UCSD-AML1 (cell line): Measurements from ENCODE around the gene STPG2.

ENCODE experiments used
- DNase-seq: peaks from one replicate; lab custom pipeline; 2025; ENCODE audit not compliant: unreplicated experiment; lab: John Stamatoyannopoulos, UW

Gene STPG2

DNA sequence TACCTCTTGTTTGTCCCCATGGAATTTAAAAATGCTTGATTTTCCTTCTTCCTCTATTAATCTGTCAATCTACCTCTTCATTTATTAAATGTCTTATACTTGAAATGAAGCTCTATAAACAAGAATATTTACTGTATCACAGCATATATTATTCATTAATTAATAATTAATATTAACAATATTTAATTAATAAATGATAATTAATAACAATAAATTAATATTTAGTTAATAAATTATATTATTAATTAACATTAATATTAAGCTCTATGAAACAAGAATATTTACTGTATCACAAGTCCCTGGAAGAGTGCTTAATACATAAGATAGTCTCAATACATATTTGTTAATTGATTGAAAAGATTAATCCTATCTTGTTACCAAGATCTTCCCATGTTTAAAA lies 306.6 kb downstream of the STPG2 start:
- no peak for DNase-seq

DNA sequence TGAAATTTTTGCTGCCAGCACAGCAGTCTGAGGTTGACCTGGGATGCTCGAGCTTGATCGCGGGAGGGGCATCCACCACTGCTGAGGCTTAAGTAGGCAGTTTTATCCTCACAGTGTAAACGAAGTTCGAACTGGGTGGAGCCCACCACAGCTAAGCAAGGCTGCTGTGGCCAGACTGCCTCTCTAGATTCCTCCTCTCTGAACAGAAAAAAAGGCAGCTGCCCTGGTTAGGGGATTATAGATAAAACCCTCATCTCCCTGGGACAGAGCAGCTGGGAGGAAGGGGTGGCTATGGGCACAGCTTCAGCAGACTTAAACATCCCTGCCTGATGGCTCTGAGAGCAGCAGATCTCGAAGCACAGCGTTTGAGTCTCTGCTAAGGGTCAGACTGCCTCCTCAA lies 314.6 kb downstream of the STPG2 start:
- DNase-seq = no peak

DNA sequence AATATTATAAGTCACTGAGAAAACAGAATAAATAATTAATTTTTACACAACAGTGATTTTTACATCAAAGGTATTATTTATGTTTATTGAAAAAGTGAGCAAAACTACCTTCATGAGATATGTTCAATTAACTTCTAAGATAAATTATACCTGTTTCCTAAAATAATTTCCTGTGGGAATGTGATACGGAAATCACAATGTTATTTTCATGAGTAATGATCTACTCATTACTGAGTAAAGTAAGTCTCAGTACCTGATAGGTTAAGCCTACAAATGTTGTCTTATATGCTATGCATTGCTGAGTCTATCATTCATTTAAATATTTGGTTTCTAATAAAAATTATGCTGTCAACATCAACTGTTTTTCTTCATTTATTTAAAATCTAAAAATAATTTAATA lies 324.0 kb downstream of the STPG2 start:
- no peak for DNase-seq

DNA sequence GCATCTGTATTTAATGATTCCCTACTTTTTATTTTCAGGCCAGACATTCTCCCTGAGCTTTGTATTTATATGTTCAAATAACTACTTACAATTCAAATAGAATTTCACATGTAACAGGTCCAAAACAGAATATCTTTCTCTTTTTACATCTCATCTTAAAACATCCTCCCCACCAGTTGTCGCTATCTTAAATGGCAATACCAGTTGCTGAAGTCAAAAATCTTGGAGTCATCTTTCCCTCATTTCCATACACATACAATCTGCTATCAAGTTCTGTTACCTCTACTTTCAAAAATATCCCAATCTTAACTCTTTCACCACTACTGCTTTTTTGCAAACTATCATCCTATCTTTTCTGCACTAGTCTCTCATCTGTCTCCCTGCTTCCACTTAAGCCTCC lies 330.5 kb downstream of the STPG2 start:
- DNase-seq = no peak

DNA sequence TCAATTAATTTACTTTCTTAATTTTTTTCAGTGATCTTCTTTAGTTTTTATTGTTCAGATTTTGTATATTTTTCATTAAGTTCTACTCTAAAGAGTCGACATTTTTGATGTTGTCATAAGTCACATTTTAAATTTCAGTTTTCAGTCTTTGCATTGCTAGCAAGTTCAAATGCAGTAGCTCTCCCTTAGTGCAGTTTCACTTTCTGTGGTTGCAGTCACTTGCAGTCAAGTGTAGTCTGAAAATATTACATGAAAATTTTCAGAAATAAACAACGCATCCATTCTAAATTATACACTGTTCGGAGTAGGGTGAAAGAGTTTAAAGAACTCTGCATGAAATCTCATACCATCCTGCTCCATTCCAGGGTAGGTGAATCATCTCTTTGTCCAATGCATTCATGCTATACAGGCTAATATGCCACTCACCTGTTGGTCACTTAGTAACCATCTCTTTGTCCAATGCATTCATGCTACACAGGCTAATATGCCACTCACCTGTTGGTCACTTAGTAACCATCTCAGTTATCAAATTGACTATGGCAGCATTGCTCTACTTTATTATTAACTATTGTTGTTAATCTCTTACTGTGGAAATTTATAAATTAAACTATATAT lies 356.9 kb downstream of the STPG2 start:
- no peak for DNase-seq

DNA sequence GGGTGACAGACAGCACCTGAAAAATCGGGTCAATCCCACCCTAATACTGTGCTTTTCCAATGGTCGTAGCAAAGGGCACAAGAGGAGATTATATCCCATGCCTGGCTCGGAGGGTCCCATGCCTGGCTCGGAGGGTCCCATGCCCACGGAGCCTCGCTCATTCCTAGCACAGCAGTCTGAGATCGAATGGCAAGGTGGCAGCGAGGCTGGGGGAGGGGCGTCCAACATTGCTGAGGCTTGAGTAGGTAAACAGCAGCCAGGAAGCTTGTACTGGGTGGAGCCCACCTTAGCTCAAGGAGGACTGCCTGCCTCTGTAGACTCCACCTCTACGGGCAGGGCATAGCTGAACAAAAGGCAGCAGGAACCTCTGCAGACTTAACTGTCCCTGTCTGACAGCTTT lies 365.1 kb downstream of the STPG2 start:
- no peak for DNase-seq

DNA sequence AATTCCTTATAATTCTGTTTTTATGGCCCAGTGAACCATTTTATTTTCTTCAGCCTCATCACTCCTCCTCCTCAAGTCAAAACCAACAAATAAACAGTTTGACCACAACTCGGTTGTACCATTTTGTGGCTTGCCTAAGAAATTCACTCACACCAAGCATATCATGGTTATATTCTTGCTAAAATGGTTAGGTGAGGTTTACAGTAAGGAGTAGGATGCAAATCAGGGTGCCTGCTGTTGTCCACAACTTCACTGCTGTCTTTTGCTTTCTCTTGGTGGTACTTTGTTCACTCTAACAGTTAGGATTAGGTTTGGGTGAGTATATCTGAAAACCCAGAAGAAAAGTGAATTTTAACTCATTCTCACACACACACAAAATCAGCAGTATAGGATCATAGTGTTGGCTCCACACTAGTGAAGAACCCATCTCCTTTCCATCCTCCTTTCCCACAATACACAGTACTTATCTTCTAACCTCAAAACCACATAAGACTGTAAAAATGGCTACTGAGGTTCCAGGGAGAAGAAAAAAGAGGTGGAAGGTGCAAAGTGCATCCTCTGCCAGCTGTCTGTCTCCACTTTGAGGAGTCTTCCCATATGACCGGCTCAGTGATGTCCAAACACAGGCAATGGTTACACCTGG lies 368.8 kb downstream of the STPG2 start:
- DNase-seq = no peak

DNA sequence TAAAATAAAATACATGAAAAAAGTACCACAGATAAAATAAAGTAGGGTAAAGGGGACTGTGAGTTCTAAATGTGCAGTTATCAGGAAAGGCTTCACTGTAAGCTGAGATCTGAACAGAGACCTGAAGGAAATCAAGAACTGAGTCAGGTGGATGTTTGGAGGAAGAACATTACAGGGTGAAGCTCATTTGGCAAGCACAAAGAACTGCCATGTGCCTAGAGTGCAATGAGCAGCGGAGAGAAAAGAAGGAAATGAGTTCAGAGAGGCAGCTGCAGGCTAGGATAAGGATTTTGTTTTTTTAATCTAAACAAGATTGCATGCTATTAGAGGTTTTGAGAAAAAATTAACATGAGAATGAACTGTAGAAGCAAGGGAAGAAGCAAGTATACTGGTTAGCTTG lies 373.1 kb downstream of the STPG2 start:
- DNase-seq = no peak

DNA sequence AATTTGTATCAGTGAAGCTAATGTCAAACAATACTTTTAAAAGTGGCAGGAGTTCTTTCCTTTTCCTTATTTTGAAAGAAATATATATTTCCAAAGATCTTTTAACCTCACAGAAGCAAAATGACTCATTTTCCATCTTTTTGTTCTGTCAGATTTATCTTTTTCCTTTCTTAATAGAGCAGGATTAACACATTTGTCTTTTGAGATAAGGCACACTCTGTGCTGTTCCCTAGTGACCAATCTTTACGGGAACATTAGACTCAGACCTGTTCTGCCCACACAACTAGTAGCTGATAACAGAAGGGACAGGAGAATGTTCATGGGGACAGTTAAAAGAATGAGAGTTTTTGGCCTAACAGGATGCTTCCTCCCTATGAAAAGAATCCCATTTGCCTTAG lies 381.2 kb downstream of the STPG2 start:
- DNase-seq = no peak

DNA sequence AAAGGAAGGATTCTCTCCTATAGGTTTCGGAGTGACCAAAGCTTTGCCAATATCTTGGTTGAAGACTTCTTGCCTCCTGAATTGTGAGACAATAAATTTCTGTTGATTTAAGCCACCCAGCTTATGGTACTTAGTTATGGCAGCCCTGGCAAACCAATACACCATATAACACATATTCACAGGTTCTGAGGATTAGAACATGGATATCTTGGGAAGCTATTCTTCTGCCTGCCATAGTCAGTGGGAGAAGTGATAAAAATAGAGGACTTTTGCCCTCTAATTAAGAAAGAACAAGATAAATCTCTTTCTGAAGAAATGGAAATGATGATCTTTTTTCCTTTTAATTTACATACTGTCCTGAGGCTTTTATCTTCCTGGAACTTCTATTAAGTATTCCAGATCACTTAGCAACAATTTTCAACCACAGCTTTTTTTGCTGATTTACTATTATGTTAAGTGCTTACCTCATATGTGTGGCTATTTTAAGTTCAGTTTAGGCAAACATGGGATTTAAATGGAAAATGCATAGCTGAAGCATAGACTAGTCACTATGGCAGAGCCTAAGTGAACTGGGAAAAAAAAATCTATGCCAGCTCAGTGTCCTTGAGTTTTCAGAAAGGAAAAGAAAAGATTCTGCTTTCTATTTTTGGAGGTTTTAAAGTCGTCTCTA lies 381.7 kb downstream of the STPG2 start:
- no peak for DNase-seq

DNA sequence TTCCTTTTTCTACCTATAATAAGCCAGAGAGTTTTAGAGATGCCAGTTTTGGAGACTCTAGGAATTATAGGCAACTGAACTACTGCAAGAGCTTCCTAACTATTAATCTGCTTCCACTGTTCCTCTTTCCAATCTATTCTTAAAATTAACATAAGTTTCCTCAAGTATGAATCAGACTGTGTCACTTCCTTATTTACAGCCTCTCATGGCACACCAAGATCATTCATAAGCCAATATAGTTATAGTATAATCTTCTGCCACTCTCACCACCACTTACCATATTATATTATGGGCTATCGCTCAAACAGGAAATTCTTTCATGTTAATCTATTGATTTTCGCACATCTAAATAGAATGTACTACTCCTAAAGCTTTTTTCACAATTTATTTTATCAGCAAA lies 383.5 kb downstream of the STPG2 start:
- no peak for DNase-seq

DNA sequence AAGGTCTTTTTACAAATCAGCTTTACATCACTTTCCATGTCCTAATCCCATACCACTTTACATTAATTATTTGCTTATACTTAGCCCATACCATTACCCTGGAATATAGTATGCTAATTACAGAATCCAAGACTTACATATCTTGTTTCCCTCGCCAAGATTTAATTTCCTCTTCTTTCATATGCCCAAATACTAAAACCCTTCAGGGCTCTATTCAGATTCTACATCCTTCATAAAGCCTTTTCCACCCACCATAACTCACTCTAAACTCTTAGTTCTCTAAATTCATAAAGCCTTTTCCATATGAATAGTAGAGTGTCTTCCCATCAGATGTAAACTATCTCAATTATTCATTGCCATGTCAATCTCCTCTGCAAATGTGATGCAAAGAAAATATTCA lies 390.7 kb downstream of the STPG2 start:
- no peak for DNase-seq

DNA sequence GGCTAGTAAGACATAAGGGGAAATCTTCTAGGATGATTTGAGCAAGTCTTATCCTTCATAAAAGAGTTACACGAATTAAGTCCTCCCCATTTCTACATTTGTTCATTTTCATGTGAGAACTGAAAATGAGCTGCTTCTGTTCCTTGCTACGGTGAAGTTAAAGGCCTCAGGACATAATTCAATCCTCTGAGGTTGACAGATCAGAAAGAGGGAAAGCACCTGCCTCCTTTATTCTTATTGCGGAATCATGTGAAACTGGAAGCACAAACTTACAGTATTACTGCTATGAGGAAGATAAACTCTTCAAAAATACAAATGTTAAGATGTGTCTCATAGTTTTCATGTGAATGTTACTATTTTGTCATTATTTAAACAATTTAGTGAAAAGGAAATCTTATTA lies 395.3 kb downstream of the STPG2 start:
- no peak for DNase-seq

DNA sequence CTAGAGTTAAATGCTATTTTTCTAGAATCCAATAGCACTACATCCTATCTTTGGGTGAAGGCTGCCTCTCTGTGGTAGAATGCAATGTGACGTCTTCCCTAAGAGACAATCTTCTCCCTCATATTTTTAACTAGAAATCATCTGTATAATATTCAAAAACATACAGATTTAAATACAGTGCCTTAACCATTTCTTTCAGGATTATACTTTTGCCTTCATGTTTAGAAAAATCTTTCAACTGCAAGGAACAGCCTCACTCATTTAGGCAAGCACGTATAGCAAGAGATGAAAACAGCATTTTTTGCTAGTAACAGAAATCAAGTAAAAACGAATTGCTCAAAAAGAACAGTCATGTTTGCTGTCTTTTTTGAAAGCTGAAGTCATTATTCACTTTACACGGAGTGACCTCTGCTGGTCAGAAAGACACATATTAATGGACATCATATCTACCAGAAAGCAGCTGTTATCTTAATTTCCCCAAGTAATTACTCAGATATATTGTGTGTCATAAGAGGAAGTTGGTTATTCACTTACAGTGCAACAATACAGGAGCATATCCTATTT lies 422.3 kb downstream of the STPG2 start:
- DNase-seq = no peak

DNA sequence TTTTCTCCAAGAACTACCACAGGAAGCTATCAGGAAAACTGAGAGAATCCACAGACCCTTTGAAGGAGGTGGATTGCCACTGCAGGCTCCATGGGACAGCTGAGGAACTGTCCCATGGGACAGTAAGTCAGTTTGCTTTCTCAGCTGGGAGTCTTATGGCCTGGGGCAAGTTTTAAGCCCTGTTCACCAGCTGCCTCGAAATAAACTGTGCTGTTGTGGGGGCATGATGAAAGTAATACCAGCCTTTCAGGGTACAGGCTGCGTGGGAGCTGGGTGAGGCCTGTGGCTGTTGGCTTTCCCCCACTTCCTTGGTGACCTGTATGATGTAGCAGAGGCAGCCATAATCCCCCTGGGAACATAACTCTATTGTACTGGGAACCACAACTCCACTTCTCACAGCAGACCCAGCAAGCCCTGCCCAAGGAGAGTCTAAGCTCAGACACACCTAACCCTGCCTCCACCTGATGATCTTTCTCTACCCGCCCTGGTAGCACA lies 452.1 kb downstream of the STPG2 start:
- DNase-seq = no peak

DNA sequence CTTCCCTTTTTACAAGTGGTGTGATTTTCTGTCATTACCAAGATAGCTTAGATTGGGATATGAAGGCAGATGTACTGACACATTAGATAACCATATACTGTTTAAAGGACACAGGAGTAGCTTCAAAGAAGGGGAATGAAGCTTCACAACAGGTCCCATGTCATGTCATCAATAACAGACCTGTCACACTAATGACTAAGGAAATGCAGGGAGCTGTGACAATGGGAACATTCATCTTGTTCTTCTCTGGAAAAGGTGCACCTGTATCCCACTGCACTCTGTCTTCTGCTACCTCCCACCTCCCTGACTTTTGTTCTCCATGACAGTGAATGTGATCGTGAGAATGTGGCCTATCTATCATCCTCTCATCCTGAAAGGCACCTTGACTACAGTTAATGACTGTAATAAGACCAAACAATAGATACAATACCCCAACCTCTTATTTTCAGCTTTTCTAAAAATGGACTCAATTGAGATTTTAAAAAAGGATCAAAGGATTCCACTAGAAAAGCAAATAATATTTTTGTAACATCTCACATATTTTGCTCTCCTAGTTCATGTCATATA lies 472.5 kb downstream of the STPG2 start:
- no peak for DNase-seq

DNA sequence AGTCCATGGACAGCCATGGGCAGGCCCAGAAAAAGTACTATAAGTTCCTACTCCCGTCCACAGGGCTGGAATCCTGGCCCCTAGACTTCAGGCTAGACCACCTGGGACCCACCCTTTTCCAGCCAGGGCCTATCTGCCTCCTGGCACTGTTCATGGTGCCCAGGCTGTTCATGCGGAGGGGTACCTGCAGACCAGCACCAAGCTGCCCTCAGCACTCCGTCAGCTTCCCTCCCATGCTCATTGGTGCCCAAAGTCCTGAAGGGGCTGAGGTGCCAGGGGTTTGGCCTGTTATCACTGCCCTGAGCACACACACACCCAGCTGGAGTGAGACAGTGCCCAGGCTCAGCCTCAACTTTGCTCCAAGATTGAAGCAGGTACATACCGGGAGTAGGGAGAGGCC lies 477.7 kb downstream of the STPG2 start:
- no peak for DNase-seq

DNA sequence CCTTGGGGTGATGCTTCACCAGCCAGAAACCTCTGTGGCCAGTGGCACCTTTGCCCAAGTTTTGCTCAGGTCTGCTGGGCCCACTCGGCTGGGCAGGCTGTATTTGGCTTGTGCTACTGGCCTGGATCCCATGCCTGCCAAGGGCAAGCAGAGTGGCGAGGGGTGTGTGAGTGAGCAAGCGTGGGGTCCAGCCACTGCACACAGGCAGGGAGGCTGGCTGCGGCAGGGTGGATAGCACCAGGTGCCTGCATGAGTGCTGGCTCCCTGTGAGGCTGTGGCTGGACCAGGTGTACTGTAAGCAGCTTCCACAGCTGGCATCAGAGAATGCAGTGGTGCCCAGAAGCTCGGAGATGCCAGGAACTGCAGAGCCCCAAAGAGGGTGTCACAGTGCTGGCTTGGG lies 478.5 kb downstream of the STPG2 start:
- DNase-seq = no peak

DNA sequence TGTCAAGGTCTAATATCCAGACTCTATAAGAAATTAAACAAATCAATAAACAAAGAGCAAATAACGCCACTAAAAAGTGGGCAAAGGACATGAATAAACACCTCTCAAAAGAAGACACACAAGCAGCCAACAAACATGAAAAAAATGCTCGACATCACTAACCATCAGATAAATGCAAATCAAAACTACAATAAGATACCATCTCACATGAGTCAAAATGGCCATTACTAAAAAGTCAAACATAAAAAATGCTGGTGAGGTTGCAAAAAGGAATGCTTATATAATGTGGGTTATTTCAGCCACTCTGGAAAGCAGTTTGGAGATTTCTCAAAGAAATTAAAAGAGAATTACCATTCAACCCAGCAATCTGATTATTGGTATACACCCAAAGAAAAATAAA lies 481.1 kb downstream of the STPG2 start:
- no peak for DNase-seq

DNA sequence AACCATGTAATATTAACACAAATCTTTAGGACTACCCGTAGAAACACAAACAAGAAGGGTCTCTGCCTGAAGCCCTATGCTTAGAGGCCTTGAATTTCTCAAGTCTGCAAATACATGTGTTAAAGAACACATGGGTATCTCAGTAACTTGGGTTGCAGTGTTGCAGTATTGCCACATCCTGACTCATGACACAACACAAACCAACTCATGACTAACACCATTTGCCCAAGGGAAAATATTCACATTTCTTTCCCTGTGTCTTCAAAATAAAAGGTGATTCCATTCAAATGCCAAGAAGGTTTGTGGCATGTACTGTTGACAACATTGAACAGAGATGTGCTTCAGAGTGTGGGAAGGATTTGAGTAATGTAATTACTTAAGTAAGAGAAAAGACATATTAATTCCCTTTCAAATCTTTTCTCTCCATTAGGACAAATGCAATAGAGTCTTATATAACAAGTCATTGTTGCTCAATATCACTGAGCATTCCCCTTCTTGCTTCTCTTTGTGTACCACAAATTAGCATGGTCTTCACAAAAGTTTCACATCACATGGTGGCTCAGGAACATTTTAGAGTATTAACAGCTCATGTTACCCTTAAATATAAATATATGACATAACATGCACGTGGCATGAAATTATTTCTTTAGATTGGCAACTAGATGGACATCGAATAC lies 487.1 kb downstream of the STPG2 start:
- DNase-seq = no peak

DNA sequence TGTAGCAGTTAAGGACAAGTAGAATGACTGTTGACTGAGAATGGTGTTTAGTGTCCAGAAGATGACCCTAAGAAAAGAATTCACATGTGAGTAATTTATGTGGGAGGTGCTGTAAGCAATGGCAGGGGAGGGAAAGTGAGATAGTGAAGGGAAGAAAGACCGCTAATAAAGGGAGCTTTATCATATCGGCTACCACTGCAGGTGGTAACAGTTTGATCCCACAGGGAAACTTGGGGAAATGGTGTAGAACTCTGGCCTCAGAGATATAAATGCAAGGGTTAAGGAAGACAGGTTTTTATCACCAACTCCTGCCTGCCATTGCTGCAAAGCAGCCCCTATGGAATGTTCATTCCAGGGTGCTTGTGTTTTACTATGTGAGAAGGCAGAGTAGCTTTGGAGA lies 489.6 kb downstream of the STPG2 start:
- no peak for DNase-seq
